Measurements from ENCODE around the gene STOML2.

The STOML2 gene

GRCh38 chr9:35115680-35116538 lies 13.0 kb upstream of the STOML2 start, which contains the start of gene ATOSB (continued):
- TF ChIP-seq ZNF221 (tag by site-specific recombination; IDR thresholded peaks at IDR 0.05; ENCODE audit: borderline replicate concordance): no peak
- TF ChIP-seq ZEB2 (tag by site-specific recombination; IDR thresholded peaks at IDR 0.05): peak; percentile 50; the same call in 1 of the 2 replicates
- no peak for TF ChIP-seq ZNF623 (tag by site-specific recombination; IDR thresholded peaks at IDR 0.05)
- TF ChIP-seq WT1 (tag by site-specific recombination; IDR thresholded peaks at IDR 0.05): peak; percentile 38; the same call in 1 of the 2 replicates
- TF ChIP-seq ZNF248 (tag by site-specific recombination; IDR thresholded peaks at IDR 0.05): no peak
- peak; percentile 91 for TF ChIP-seq SP2 (tag by site-specific recombination; IDR thresholded peaks at IDR 0.05)
- TF ChIP-seq ZNF529 (tag by site-specific recombination; IDR thresholded peaks at IDR 0.05; ENCODE audit: insufficient replicate concordance): no peak
- no peak for TF ChIP-seq ZNF311 (tag by site-specific recombination; IDR thresholded peaks at IDR 0.05; ENCODE audit: borderline replicate concordance)
- no peak; the same call in 1 of the 2 replicates for TF ChIP-seq GLIS1 (tag by site-specific recombination; IDR thresholded peaks at IDR 0.05)
- no peak for TF ChIP-seq ZBTB1 (tag by site-specific recombination; IDR thresholded peaks at IDR 0.05)
- TF ChIP-seq ZNF26 (tag by site-specific recombination; IDR thresholded peaks at IDR 0.05): no peak
- no peak for TF ChIP-seq ZNF549 (tag by site-specific recombination; IDR thresholded peaks at IDR 0.05)
- TF ChIP-seq KLF8 (tag by site-specific recombination; IDR thresholded peaks at IDR 0.05): peak; percentile 83
- no peak for TF ChIP-seq ZNF114 (tag by site-specific recombination; IDR thresholded peaks at IDR 0.05)
- TF ChIP-seq ZNF404 (tag by site-specific recombination; IDR thresholded peaks at IDR 0.05): no peak
- TF ChIP-seq ZNF157 (tag by site-specific recombination; IDR thresholded peaks at IDR 0.05): no peak
- TF ChIP-seq ZNF837 (tag by site-specific recombination; IDR thresholded peaks at IDR 0.05): no peak
- TF ChIP-seq ZNF600 (tag by site-specific recombination; IDR thresholded peaks at IDR 0.05): no peak
- no peak for TF ChIP-seq ZNF449 (tag by site-specific recombination; IDR thresholded peaks at IDR 0.05)
- 0 out of 2 replicates have a peak, but pooled peaks have one; percentile 32 for TF ChIP-seq PRDM1 (tag by site-specific recombination; IDR thresholded peaks at IDR 0.05)
- no peak for TF ChIP-seq ZNF701 (tag by site-specific recombination; IDR thresholded peaks at IDR 0.05)
- peak; percentile 22; the same call in 1 of the 2 replicates for TF ChIP-seq ZXDB (tag by site-specific recombination; IDR thresholded peaks at IDR 0.05)
- TF ChIP-seq ZNF629 (tag by site-specific recombination; IDR thresholded peaks at IDR 0.05): 0 out of 2 replicates have a peak, but pooled peaks have one; percentile 8
- TF ChIP-seq ZNF366 (tag by site-specific recombination; conservative IDR thresholded peaks at IDR 0.05): peak; percentile 79
- no peak for TF ChIP-seq ZNF146 (tag by site-specific recombination; IDR thresholded peaks at IDR 0.05)
- TF ChIP-seq ZNF19 (tag by site-specific recombination; IDR thresholded peaks at IDR 0.05; ENCODE audit: low read depth): no peak
- TF ChIP-seq ZNF561 (tag by site-specific recombination; IDR thresholded peaks at IDR 0.05; ENCODE audit: borderline replicate concordance): no peak
- TF ChIP-seq ZFP37 (tag by site-specific recombination; IDR thresholded peaks at IDR 0.05): no peak
- peak; percentile 71; the same call in 1 of the 2 replicates for TF ChIP-seq KLF10 (tag by site-specific recombination; IDR thresholded peaks at IDR 0.05)
- peak; percentile 97 for TF ChIP-seq ZNF398 (tag by site-specific recombination; IDR thresholded peaks at IDR 0.05)
- TF ChIP-seq OSR2 (tag by site-specific recombination; IDR thresholded peaks at IDR 0.05): peak; percentile 29
- peak; percentile 45; the same call in 1 of the 2 replicates for TF ChIP-seq ZBTB20 (tag by site-specific recombination; IDR thresholded peaks at IDR 0.05)
- TF ChIP-seq HOXA7 (CRISPR knock-in tag; IDR thresholded peaks at IDR 0.05; ENCODE audit: borderline replicate concordance): no peak
- no peak for TF ChIP-seq ZNF16 (tag by site-specific recombination; IDR thresholded peaks at IDR 0.05; ENCODE audit: low read depth)
- no peak for TF ChIP-seq YY2 (tag by site-specific recombination; IDR thresholded peaks at IDR 0.05)
- TF ChIP-seq BCL11A (tag by site-specific recombination; IDR thresholded peaks at IDR 0.05; ENCODE audit: low read depth): no peak
- TF ChIP-seq SETDB1 (IDR thresholded peaks at IDR 0.05; ENCODE audit: insufficient read length, low read length): no peak
